KMS-11 (cell line): ENCODE results near the gene TANGO2.

Experiments
- H2AFZ ChIP-seq: fragments of 200-600 bp; sonication (generic); 2 replicates; pipeline ENCODE4 v1.6.1; 2016; ENCODE audit warnings: antibody characterized with exemption, mixed run types, low read depth
- H3K27ac ChIP-seq: fragments of 200-600 bp; sonication (generic); 2 replicates; pipeline ENCODE4 v1.6.1; 2016; ENCODE audit warnings: mild to moderate bottlenecking, mixed run types
- H3K27me3 ChIP-seq: fragments of 200-600 bp; sonication (generic); 2 replicates; pipeline ENCODE4 v1.6.1; 2017; ENCODE audit warnings: mild to moderate bottlenecking, low read depth, mixed run types, moderate library complexity; ENCODE audit not compliant: insufficient read depth
- H3K36me3 ChIP-seq: fragments of 200-600 bp; sonication (generic); 2 replicates; pipeline ENCODE4 v1.6.1; 2017; ENCODE audit warnings: mild to moderate bottlenecking, mixed run types; ENCODE audit not compliant: insufficient read depth
- H3K4me1 ChIP-seq: fragments of 200-600 bp; sonication (generic); 2 replicates; pipeline ENCODE4 v1.6.1; 2016; ENCODE audit warnings: mild to moderate bottlenecking, low read depth, mixed run types; ENCODE audit not compliant: poor library complexity, severe bottlenecking
- H3K4me2 ChIP-seq: fragments of 200-600 bp; sonication (generic); 2 replicates; pipeline ENCODE4 v1.7.0; 2016; ENCODE audit warnings: mild to moderate bottlenecking, mixed run types
- H3K4me3 ChIP-seq: fragments of 200-600 bp; sonication (generic); IDR thresholded peaks from 2 replicates; pipeline ENCODE4 v1.6.1; 2017; ENCODE audit warnings: low read depth, low read length, mixed read lengths; ENCODE audit not compliant: insufficient read depth
- H3K79me2 ChIP-seq: fragments of 200-600 bp; sonication (generic); 2 replicates; pipeline ENCODE4 v1.6.1; 2016; ENCODE audit warnings: low read depth, mixed run types; ENCODE audit not compliant: insufficient read depth
- H3K9ac ChIP-seq: fragments of 200-600 bp; sonication (generic); 2 replicates; pipeline ENCODE4 v1.6.1; 2016; ENCODE audit warnings: mild to moderate bottlenecking, mixed run types
- H4K20me1 ChIP-seq: fragments of 200-600 bp; sonication (generic); 2 replicates; pipeline ENCODE4 v1.6.1; 2016; ENCODE audit warnings: mild to moderate bottlenecking, mixed run types; ENCODE audit not compliant: insufficient read depth
- CTCF ChIP-seq: fragments of 200-600 bp; sonication (generic); conservative IDR thresholded peaks from 2 replicates; pipeline ENCODE4 v1.6.1; 2017; ENCODE audit warnings: low read depth, mild to moderate bottlenecking, antibody characterized with exemption, low read length, moderate library complexity, mixed read lengths

The TANGO2 gene

DNA sequence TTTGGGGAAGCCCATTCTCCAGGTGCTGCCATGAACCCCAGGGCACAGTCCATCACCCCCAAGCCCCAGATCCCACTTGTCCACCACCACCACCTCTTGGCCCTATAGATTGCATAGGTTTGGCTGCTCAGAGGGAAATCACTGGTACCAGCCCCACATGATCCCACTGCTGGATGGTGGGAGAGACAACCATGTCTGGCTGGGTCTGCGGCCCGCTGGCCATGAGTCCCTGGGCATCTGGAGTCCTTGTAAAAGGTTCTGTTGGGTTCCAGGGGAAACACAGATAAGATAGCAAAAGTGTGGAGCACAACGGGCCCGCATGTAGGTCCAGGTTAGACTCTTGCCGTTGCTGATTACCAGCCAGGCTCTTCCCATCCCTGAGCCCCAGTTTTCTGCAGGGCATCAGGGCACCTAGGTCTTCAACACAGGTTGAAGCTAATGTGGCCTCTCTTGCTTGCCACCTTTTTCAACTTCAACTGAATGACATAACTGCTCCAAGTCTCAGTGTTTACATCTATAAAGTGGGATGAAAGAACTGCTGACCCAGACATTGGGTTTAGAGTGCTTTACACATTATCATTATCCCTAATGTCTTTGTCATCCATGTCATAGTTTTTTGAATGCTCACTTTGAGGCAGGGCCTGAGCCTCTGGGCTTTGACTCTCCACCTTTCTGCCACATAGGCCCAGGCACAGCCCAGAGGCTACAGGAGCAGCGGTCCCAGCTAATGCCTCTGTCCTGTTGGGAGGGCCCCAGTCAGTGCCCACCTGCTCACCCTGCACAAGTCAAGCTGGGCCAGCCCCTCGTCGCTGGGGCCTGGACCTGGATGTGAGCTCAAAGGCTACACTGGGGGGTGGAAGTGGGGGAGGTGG, 1.0 kb upstream of the TANGO2 start:
- TF ChIP-seq CTCF = no peak
- peak overlapping the region; percentile 47 for H3K4me2 ChIP-seq
- H3K4me1 ChIP-seq = peaks cover 15% of the 10 kb centered on the region
- H4K20me1 ChIP-seq = no peaks in the 10 kb centered on the region
- no peak overlapping the region for H3K27ac ChIP-seq
- no peak overlapping the region for H3K4me3 ChIP-seq
- H3K9ac ChIP-seq = peak overlapping the region; percentile 42; the same call in 1 of the 2 replicates
- peaks cover 29% of the 10 kb centered on the region for H3K27me3 ChIP-seq
- H2AFZ ChIP-seq = peak overlapping the region; percentile 57
- no peaks in the 10 kb centered on the region for H3K36me3 ChIP-seq
- H3K79me2 ChIP-seq = peaks cover 11% of the 10 kb centered on the region; the same call in 1 of the 2 replicates

GRCh38 chr22:20021196-20022181, 579 bp downstream of the TANGO2 start:
- H3K9ac ChIP-seq = peak overlapping the region; percentile 77
- peaks cover 15% of the 10 kb centered on the region for H3K4me1 ChIP-seq
- H3K36me3 ChIP-seq = no peaks in the 10 kb centered on the region
- no peak overlapping the region; the same call in 1 of the 2 replicates for H3K27ac ChIP-seq
- H3K79me2 ChIP-seq = peaks cover 11% of the 10 kb centered on the region; the same call in 1 of the 2 replicates
- H3K4me2 ChIP-seq = peak overlapping the region; percentile 84
- no peak overlapping the region for H3K4me3 ChIP-seq
- no peak for TF ChIP-seq CTCF
- no peaks in the 10 kb centered on the region for H4K20me1 ChIP-seq
- peaks cover 16% of the 10 kb centered on the region for H3K27me3 ChIP-seq
- H2AFZ ChIP-seq = peak overlapping the region; percentile 88

GRCh38 chr22:20022231-20022977, 1.5 kb downstream of the TANGO2 start:
- Histone ChIP-seq H2AFZ (no peak overlapping the region), H3K27me3 (peaks cover 12% of the 10 kb centered on the region; the same call in 1 of the 2 replicates), H3K4me1 (peaks cover 11% of the 10 kb centered on the region), H3K79me2 (peaks cover 11% of the 10 kb centered on the region; the same call in 1 of the 2 replicates), H3K36me3 (no peaks in the 10 kb centered on the region), H4K20me1 (no peaks in the 10 kb centered on the region), H3K4me2 (peak overlapping the region; percentile 84), H3K27ac (no peak overlapping the region), H3K4me3 (no peak overlapping the region), H3K9ac (no peak overlapping the region)
- no peak for TF ChIP-seq CTCF

GRCh38 chr22:20022978-20023613, 2.2 kb downstream of the TANGO2 start:
- Histone ChIP-seq H3K4me3 (no peak overlapping the region), H3K9ac (no peak overlapping the region), H4K20me1 (no peaks in the 10 kb centered on the region), H3K27me3 (peaks cover 5% of the 10 kb centered on the region; the same call in 1 of the 2 replicates), H3K4me1 (peaks cover 11% of the 10 kb centered on the region), H2AFZ (no peak overlapping the region), H3K79me2 (peaks cover 11% of the 10 kb centered on the region; the same call in 1 of the 2 replicates), H3K36me3 (no peaks in the 10 kb centered on the region), H3K27ac (no peak overlapping the region), H3K4me2 (no peak overlapping the region)
- TF ChIP-seq CTCF = no peak
